GM12891 (cell line): ENCODE results near the gene PLS1.

Experiments used
- POLR2A ChIP-seq: IDR thresholded peaks from 2 replicates; pipeline ENCODE4 v1.6.1; 2011; ENCODE audit warnings: low read depth, low read length, control low read depth
- POLR2AphosphoS5 ChIP-seq: IDR thresholded peaks from 2 replicates; pipeline ENCODE4 v1.6.1; 2011; ENCODE audit warnings: low read depth, low read length, control low read depth
- POU2F2 ChIP-seq: IDR thresholded peaks from 2 replicates; pipeline ENCODE4 v1.6.1; 2011; ENCODE audit warnings: low read depth, mild to moderate bottlenecking, control low read depth, low read length, moderate library complexity
- TAF1 ChIP-seq: IDR thresholded peaks from 2 replicates; pipeline ENCODE4 v1.6.1; 2011; ENCODE audit warnings: low read depth, low read length, control low read depth

DNA sequence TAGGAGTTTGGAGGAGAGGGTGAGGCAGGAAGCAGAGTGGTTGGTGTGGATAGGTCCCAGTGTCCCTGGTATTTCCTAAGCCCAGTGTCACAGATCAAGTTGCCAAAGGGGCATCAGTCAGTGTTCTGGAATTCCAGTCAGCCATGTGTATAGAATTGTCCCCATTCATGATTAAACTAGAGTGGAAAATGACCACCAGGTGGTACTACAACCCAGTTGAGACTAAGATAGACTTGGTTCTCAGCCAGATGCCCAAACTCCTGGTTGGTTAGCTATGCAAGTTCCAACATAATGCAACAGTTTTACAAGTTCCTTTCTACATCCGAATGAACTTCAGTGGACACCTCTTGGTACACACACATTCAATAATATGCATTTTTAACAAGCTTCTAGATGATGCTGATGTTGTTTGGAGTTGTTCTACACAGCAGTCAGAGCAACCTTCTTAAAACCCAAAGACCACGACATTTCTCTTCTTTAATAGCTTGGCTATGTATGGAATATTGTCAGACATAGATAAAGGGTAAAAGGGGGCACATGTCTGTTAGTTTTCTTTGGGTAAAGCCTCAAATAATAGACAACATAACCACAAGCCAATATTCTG is 9.3 kb upstream of the PLS1 start:
- TF ChIP-seq POU2F2: no peak
- no peak for TF ChIP-seq POLR2AphosphoS5
- TF ChIP-seq TAF1: no peak
- no peak for TF ChIP-seq POLR2A
